Spleen (tissue), 11 donors: ENCODE measurements around the gene CLEC16A. TPM values are rescaled to one million over a fixed set of nuclear protein-coding genes. Genes with fewer than 3 reads are reported as not detected.

ENCODE experiments used
- DNase-seq: peaks from one replicate; pipeline ENCODE4 v3.0.0-alpha.2; 2020
- H3K27ac ChIP-seq, 8 donors: fragments of 200-600 bp; sonication (generic) in 7 of 8; 1 replicate in 4 of 8; 2 replicates in 4 of 8; pipeline versions ENCODE4 v1.5.0 to v1.8.0; 2016 to 2021; ENCODE audit warnings: inconsistent platforms in 4 of 8, mild to moderate bottlenecking in 4 of 8, moderate library complexity in 1 of 8
- H3K27me3 ChIP-seq, 7 donors: fragments of 200-600 bp; sonication (generic) in 6 of 7; replicated peaks in 1 of 7; 1 replicate in 4 of 7; 2 replicates in 3 of 7; pipeline versions ENCODE4 v1.5.0 to v1.8.0; 2016 to 2021; ENCODE audit warnings: inconsistent platforms in 3 of 7, mild to moderate bottlenecking in 1 of 7
- H3K36me3 ChIP-seq, 6 donors: fragments of 200-600 bp; sonication (generic) in 5 of 6; 1 replicate in 4 of 6; 2 replicates in 2 of 6; pipeline versions ENCODE4 v1.5.0 to v1.8.0; 2016 to 2021; ENCODE audit warnings: inconsistent platforms in 2 of 6
- H3K4me1 ChIP-seq, 6 donors: fragments of 200-600 bp; sonication (generic) in 5 of 6; 1 replicate in 3 of 6; 2 replicates in 3 of 6; pipeline versions ENCODE4 v1.5.0 to v1.8.0; 2016 to 2021; ENCODE audit warnings: inconsistent platforms in 3 of 6
- H3K4me3 ChIP-seq, 8 donors: fragments of 200-600 bp; sonication (generic) in 7 of 8; 1 replicate in 4 of 8; 2 replicates in 4 of 8; pipeline versions ENCODE4 v1.5.0 to v1.8.0; 2016 to 2021; ENCODE audit warnings: inconsistent platforms in 4 of 8, mild to moderate bottlenecking in 4 of 8, moderate library complexity in 2 of 8
- H3K9me3 ChIP-seq, 8 donors: fragments of 200-600 bp; sonication (generic) in 7 of 8; 1 replicate in 4 of 8; 2 replicates in 4 of 8; pipeline versions ENCODE4 v1.5.0 to v1.8.0; 2016 to 2021; ENCODE audit warnings: inconsistent platforms in 4 of 8
- CTCF ChIP-seq, 11 experiments: fragments of 200-600 bp in 7 of 11; fragments of 450-650 bp in 4 of 11; sonication (generic) in 4 of 11; IDR thresholded peaks in 8 of 11; conservative IDR thresholded peaks in 3 of 11; 1 replicate in 7 of 11; 2 replicates in 4 of 11; pipeline versions ENCODE4 v1.4.0 to v1.8.0; 2016 to 2021; ENCODE audit warnings: antibody characterized with exemption in 11 of 11, inconsistent platforms in 4 of 11, mild to moderate bottlenecking in 1 of 11
- POLR2A ChIP-seq, 3 donors: fragments of 450-650 bp; IDR thresholded peaks; one replicate each; pipeline ENCODE4 v1.5.1; 2017; ENCODE audit warnings: antibody characterized with exemption in 3 of 3, mild to moderate bottlenecking in 1 of 3
- POLR2AphosphoS5 ChIP-seq, 3 donors: sonication (generic); formaldehyde crosslinking; IDR thresholded peaks; one replicate each; pipeline ENCODE4 v1.5.1; 2017; ENCODE audit warnings: antibody characterized with exemption in 3 of 3
- WGBS, 5 donors: extraction: QIAGEN DNeasy Blood & Tissue Kit in 3 of 5; methylation state at CpG; one replicate each; pipeline versions ENCODE4 v1.1.5 to v1.1.7; 2013 to 2018; 5-methylcytosine and 5-hydroxymethylcytosine counted together
- intact Hi-C: fragments of 100-400 bp; cut with DNase I; formaldehyde crosslinking; loops from one replicate; pipeline ENCODE4 v1.15.0; 2023; ENCODE audit warnings: low total_unique reads
- polyA plus RNA-seq, 3 donors: library from polyadenylated mRNA; stranded (reverse); fragments of 200-250 nt; gene quantifications; one replicate each; pipeline ENCODE4 v1.2.1, GENCODE V29; 2013
- total RNA-seq, 7 donors: library from RNA; depleted of rRNA in 3 of 7; stranded (reverse); fragments of >200 nt in 3 of 7; fragmentation: NEBNext Ultra II Directional in 4 of 7; extraction: Animal tissue kit (Norgen Biotek cat#: 25700) in 4 of 7; gene quantifications; one replicate each; pipeline versions ENCODE4 v1.1.0 to v1.2.1, GENCODE V29; 2016 to 2021
- donor health status: healthy with polysubstance abuse.
- donor health status: DM: no; HTN: no; CAD: no; lungs with moderate emphysema.
- donor health status: DM: no; HTN: no; CAD: no.
- donor health status: Bipolar disorder and iron deficiency.
- donor health status: healthy.
- donor health status: DM: no; HTN: no; CAD: no.
- donor health status: DM: yes; HTN: yes; CAD: no.

CLEC16A gene
- total and polyA plus RNA-seq, 10 donors: 7.3 to 54.6 (median 35.1) TPM

GRCh38 chr16:10994571-10994970 lies 50.2 kb downstream of the CLEC16A start:
- Histone ChIP-seq H3K4me3 (no peak overlapping the region), H3K4me1 (peaks cover 0 to 7% (median 0%) of the 10 kb centered on the region in 6 donors), H3K9me3 (no peaks in the 10 kb centered on the region), H3K27ac (no peak overlapping the region), H3K36me3 (peaks cover 0 to 100% (median 39%) of the 10 kb centered on the region in 6 donors), H3K27me3 (no peaks in the 10 kb centered on the region)
- DNase-seq: no peak
- TF ChIP-seq POLR2AphosphoS5 (IDR thresholded peaks at IDR 0.05) (no peak), POLR2A (IDR thresholded peaks at IDR 0.05) (no peak), CTCF (IDR thresholded peaks at IDR 0.05 in 8 of 11, conservative IDR thresholded peaks at IDR 0.05 in 3 of 11) (no peak)
- intact Hi-C loops: no loop called here
- WGBS, 5 donors: 86 to 96% (median 92%) methylated on average over 6 of the region's 6 CpGs

GRCh38 chr16:10995565-10995964 lies 51.2 kb downstream of the CLEC16A start:
- Histone ChIP-seq H3K27ac (no peak overlapping the region), H3K36me3 (peaks cover 0 to 100% (median 40%) of the 10 kb centered on the region in 6 donors), H3K27me3 (no peaks in the 10 kb centered on the region), H3K4me1 (no peaks in the 10 kb centered on the region), H3K4me3 (no peak overlapping the region), H3K9me3 (no peaks in the 10 kb centered on the region)
- TF ChIP-seq CTCF (IDR thresholded peaks at IDR 0.05 in 8 of 11, conservative IDR thresholded peaks at IDR 0.05 in 3 of 11): no peak
- no peak for TF ChIP-seq POLR2AphosphoS5 (IDR thresholded peaks at IDR 0.05)
- TF ChIP-seq POLR2A (IDR thresholded peaks at IDR 0.05): no peak
- intact Hi-C loops: no loop called here
- no peak for DNase-seq
- 69 to 86% (median 79%) methylated on average over 5 of the region's 5 CpGs for WGBS, 5 donors

- peaks cover 0 to 100% (median 39%) of the 10 kb centered on the region in 6 donors for H3K36me3 ChIP-seq
- H3K9me3 ChIP-seq: no peaks in the 10 kb centered on the region
- no peaks in the 10 kb centered on the region for H3K4me1 ChIP-seq
- no peak overlapping the region for H3K4me3 ChIP-seq
- TF ChIP-seq POLR2A (IDR thresholded peaks at IDR 0.05) (no peak), CTCF (IDR thresholded peaks at IDR 0.05 in 8 of 11, conservative IDR thresholded peaks at IDR 0.05 in 3 of 11) (no peak), POLR2AphosphoS5 (IDR thresholded peaks at IDR 0.05) (no peak)
- no peak for DNase-seq
- no peaks in the 10 kb centered on the region for H3K27me3 ChIP-seq
- intact Hi-C loops: no loop called here
- no peak overlapping the region for H3K27ac ChIP-seq
- WGBS, 5 donors: 92 to 96% (median 94%) methylated on average over 4 of the region's 4 CpGs
Measured at GRCh38 chr16:10997485-10997884, 53.1 kb downstream of the CLEC16A start.

GRCh38 chr16:10999300-10999699 lies 54.9 kb downstream of the CLEC16A start:
- TF ChIP-seq POLR2A (IDR thresholded peaks at IDR 0.05): no peak
- no peak for TF ChIP-seq CTCF (IDR thresholded peaks at IDR 0.05 in 8 of 11, conservative IDR thresholded peaks at IDR 0.05 in 3 of 11)
- TF ChIP-seq POLR2AphosphoS5 (IDR thresholded peaks at IDR 0.05): no peak
- WGBS, 5 donors: 82 to 95% (median 89%) methylated on average over 3 of the region's 3 CpGs

More at GRCh38 chr16:10999300-10999699, 54.9 kb downstream of the CLEC16A start:
- no peak overlapping the region for H3K27ac ChIP-seq
- no peaks in the 10 kb centered on the region for H3K27me3 ChIP-seq
- intact Hi-C loops: no loop called here
- peaks cover 0 to 100% (median 50%) of the 10 kb centered on the region in 6 donors for H3K36me3 ChIP-seq
- no peaks in the 10 kb centered on the region for H3K9me3 ChIP-seq
- no peaks in the 10 kb centered on the region for H3K4me1 ChIP-seq
- no peak for DNase-seq
- H3K4me3 ChIP-seq: no peak overlapping the region
